Fibroblast of the aortic adventitia (primary cell): ENCODE results near the gene CRX. TPM values are rescaled to one million over a fixed set of nuclear protein-coding genes. Genes with fewer than 3 reads are reported as not detected.

Source experiments
- DNase-seq: peaks from one replicate; pipeline ENCODE4 v3.0.0-alpha.2; 2010; ENCODE audit warnings: low read depth
- H3K4me3 ChIP-seq: 2 replicates; pipeline ENCODE4 v1.5.1; 2011; ENCODE audit warnings: low read depth, mild to moderate bottlenecking, control low read depth, low read length, moderate library complexity
- total RNA-seq: library from RNA; depleted of rRNA; stranded (reverse); fragments of >200 nt; gene quantifications from 2 replicates; pipeline ENCODE4 v1.2.3, GENCODE V29; 2012; ENCODE audit warnings: low replicate concordance
- TF ChIP-seq, protein P1 (sequence below): IDR thresholded peaks from 2 replicates; pipeline ENCODE4 v1.5.1; 2011; ENCODE audit warnings: mild to moderate bottlenecking, low read length, control low read depth, inconsistent platforms; ENCODE audit not compliant: insufficient read depth

The CRX gene
- total RNA-seq, 1 donor, result not detected

DNA sequence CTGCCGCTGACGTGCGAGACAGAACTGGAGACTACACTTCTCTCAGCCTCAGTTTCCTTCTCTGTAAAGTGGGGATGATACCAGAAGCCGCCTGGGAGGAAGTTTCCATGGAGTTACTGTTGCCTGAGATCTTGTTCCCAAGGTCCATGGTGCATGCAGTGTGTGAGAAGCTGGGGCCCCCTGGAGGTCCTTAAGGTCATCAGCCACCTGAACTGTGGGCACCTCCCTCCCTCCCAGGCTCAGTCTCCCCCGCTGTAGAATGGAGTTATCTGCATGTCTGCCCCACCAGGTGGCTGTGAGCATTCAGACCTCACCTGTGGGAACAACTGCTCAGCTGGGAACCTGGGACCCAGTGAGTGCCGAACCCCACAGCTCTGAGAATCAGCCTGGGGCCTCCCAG, 2.7 kb downstream of the CRX start:
- H3K4me3 ChIP-seq, result no peak overlapping the region

DNA sequence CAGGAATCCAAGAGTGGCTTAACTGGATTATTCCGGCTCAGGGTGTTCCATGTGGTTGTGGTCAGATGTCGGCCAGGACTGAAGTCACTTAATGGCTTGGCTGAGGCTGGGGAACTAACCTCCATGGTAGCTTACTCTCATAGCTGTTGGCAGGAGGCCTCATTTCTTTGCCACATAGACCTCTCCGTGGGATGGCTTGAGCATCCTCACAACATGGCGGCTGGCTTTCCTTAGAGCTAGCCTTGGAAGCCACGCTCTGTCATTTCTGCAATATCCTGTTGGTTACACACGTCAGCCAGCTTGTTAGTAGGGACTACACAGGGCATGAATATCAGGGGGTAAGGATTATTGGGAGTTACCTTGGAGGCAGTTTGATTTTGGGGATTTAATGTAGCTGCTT, 5.1 kb downstream of the CRX start:
- H3K4me3 ChIP-seq, result no peak overlapping the region
- no peak for DNase-seq
- TF ChIP-seq, protein P1, sequence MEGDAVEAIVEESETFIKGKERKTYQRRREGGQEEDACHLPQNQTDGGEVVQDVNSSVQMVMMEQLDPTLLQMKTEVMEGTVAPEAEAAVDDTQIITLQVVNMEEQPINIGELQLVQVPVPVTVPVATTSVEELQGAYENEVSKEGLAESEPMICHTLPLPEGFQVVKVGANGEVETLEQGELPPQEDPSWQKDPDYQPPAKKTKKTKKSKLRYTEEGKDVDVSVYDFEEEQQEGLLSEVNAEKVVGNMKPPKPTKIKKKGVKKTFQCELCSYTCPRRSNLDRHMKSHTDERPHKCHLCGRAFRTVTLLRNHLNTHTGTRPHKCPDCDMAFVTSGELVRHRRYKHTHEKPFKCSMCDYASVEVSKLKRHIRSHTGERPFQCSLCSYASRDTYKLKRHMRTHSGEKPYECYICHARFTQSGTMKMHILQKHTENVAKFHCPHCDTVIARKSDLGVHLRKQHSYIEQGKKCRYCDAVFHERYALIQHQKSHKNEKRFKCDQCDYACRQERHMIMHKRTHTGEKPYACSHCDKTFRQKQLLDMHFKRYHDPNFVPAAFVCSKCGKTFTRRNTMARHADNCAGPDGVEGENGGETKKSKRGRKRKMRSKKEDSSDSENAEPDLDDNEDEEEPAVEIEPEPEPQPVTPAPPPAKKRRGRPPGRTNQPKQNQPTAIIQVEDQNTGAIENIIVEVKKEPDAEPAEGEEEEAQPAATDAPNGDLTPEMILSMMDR, result no peak

More for the DNA sequence above, 2.7 kb downstream of the CRX start:
- DNase-seq, result no peak
- TF ChIP-seq, protein P1, result no peak

DNA sequence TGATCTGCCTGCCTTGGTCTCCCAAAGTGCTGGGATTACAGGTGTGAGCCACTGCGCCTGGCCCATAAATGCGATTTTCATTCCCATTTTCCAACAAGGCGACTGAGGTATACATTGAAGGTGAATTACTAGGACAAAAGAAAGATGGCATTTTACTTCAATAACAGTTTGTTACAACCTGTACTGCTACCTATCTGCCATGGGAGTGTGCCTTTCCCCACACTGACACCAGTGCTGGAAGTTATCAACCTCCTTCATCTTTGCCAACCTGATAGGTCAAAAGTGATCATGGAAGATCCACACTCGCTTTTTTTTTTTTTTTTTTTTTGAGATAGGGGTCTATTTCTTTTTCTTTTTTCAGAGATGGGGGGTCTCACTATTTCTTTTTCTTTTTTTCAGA, 11.0 kb downstream of the CRX start:
- no peak overlapping the region for H3K4me3 ChIP-seq
- TF ChIP-seq, protein P1, result no peak
- no peak for DNase-seq

DNA sequence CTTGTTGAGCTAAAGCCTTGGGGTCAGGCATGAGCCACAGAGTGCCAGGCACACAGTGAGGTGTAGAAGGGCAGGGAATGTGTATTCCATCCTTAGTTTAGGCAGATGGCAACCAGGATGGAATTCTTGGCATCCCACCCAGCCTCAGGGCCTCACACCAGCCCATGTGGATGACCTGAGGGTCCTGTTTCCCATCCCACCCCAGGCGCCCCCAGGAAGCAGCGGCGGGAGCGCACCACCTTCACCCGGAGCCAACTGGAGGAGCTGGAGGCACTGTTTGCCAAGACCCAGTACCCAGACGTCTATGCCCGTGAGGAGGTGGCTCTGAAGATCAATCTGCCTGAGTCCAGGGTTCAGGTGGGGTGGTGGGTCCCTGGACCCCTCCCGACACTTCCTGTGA, 14.3 kb downstream of the CRX start:
- DNase-seq, result no peak
- H3K4me3 ChIP-seq, result no peak overlapping the region
- TF ChIP-seq, protein P1, result no peak

DNA sequence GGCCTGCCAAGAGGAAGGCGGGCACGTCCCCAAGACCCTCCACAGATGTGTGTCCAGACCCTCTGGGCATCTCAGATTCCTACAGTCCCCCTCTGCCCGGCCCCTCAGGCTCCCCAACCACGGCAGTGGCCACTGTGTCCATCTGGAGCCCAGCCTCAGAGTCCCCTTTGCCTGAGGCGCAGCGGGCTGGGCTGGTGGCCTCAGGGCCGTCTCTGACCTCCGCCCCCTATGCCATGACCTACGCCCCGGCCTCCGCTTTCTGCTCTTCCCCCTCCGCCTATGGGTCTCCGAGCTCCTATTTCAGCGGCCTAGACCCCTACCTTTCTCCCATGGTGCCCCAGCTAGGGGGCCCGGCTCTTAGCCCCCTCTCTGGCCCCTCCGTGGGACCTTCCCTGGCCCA, 17.7 kb downstream of the CRX start:
- TF ChIP-seq, protein P1, result no peak
- no peak for DNase-seq
- H3K4me3 ChIP-seq, result no peak overlapping the region

DNA sequence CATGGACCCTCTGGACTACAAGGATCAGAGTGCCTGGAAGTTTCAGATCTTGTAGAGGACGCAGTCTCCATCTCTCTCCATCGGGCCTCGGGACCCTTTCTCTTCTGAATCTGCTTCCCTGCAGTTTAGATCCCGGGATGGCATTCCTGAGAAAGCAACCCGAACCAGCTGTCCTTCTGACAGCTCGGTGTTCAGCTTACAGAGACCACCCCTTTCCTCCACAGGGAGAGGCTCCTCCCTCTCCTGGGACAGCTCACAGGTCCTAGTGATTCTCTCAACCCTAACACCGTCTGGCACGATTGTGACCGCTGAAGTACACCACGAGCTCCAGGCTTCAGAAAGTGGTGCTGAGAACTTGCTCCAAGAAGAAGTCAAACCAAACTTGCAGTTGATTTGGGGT, 18.2 kb downstream of the CRX start:
- DNase-seq, result no peak

DNA sequence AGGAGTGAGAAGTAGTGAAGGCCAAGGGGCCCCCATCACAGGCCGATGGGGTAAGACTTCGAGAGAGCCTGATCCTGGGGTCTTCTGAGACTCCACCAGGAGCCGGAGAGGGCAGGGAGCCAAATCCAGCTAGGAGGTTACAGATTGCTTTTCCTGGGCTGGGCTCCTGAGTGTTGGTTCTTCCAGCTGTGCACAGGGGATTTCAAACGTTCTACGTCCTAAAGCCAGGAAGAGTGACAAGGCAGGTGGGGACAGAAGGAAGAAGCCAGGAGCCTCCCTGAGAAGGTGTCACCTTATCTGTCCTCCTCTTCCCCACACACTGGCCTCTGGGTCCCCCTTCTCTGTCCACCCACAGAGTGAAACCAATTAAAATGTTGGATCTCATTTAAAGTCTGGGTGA, 21.2 kb downstream of the CRX start:
- no peak overlapping the region for H3K4me3 ChIP-seq
- DNase-seq, result no peak
- TF ChIP-seq, protein P1, result no peak

More for the DNA sequence above, 18.2 kb downstream of the CRX start:
- TF ChIP-seq, protein P1, result no peak
- H3K4me3 ChIP-seq, result no peak overlapping the region
